ENCODE data around the gene FBLN1. TPM values are rescaled to one million over a fixed set of nuclear protein-coding genes. Genes with fewer than 3 reads are reported as not detected.

Gene FBLN1
- total RNA-seq, 4 donors from 2014 or later = 65.0 to 194 (median 136) TPM

DNA sequence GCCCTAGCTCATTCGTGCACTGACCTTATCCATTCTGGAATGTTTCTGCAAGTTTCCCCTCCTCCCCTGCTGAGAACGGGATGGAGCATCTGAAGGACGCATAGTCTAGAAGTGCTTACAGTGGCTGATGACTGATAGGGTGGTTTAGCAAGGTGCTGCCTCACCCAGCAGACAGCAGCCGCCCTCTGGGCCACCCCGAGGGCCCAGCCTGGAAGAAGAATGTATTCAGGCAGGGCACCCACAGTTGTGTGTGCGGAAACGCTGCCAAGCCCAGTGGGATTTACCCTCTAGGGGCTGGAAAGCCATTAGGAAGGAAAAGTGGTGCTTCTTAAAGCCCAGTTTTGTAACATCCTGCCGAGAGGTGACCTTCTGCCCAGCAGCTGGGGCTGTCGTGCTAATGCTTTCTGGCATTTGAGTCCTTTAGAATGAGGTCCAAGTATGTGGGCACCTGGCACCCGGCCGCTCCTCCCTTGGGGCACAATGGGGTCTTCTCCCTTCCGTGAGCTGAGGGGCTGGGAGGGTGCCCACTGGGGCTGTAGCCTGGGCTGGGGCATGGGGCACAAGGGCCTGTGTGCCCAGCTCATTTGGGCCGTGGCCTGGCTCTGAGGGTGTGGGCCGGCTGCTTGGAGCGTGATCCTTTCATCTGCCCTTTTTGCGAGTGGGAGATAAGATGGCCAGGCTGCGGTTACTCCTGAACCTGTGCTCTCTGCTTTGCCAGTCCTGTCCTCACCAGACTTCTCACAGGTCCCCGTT is 14.4 kb downstream of the FBLN1 start:
- TF ChIP-seq, protein P1, sequence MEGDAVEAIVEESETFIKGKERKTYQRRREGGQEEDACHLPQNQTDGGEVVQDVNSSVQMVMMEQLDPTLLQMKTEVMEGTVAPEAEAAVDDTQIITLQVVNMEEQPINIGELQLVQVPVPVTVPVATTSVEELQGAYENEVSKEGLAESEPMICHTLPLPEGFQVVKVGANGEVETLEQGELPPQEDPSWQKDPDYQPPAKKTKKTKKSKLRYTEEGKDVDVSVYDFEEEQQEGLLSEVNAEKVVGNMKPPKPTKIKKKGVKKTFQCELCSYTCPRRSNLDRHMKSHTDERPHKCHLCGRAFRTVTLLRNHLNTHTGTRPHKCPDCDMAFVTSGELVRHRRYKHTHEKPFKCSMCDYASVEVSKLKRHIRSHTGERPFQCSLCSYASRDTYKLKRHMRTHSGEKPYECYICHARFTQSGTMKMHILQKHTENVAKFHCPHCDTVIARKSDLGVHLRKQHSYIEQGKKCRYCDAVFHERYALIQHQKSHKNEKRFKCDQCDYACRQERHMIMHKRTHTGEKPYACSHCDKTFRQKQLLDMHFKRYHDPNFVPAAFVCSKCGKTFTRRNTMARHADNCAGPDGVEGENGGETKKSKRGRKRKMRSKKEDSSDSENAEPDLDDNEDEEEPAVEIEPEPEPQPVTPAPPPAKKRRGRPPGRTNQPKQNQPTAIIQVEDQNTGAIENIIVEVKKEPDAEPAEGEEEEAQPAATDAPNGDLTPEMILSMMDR (IDR thresholded peaks at IDR 0.05; ENCODE audit: low read depth) = no peak

GRCh38 chr22:45518136-45518535 is 15.5 kb downstream of the FBLN1 start:
- TF ChIP-seq, protein P1 (IDR thresholded peaks at IDR 0.05; ENCODE audit: low read depth) = no peak

DNA sequence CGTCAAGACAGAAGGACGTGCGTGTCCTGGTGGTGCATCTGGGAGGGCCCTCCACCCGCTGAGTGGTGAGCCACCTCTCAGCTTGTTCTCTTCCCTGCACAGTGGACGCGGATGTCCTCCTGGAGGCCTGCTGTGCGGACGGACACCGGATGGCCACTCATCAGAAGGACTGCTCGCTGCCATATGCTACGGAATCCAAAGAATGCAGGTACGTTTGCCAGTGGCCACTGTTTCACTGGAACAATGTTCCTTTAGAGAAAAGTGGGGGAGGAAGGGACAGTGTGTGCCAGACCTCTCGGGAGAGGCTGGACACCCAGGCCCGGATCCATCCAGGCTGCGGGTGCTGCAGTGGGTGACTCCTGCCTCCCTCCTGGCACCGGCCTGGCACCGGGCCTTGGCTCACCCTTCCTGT is 15.9 kb downstream of the FBLN1 start:
- TF ChIP-seq, protein P1 (IDR thresholded peaks at IDR 0.05; ENCODE audit: low read depth) = no peak

- TF ChIP-seq, protein P1 (IDR thresholded peaks at IDR 0.05; ENCODE audit: low read depth) = no peak
Observed at GRCh38 chr22:45521178-45521577, 18.5 kb downstream of the FBLN1 start.

DNA sequence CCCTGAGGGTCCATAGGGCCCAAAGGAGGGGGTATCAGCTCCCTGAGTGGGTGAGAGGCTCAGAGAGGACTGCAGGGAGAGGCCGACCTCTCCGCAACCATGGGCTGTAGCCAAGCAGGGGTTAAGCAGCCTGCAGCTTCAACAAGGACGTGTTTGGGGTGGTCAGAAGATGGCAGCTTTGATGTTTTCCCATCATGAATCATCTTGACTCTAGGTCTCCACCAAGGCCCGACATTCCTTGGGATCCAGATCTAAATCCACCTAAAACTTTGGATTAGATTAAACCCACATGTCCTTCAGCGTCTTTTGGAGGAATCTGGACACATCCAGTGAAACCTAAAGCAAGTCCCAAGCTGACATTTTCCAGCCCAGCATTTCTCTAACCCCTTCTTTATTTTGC is 19.8 kb downstream of the FBLN1 start:
- TF ChIP-seq, protein P1 (IDR thresholded peaks at IDR 0.05; ENCODE audit: low read depth) = no peak

DNA sequence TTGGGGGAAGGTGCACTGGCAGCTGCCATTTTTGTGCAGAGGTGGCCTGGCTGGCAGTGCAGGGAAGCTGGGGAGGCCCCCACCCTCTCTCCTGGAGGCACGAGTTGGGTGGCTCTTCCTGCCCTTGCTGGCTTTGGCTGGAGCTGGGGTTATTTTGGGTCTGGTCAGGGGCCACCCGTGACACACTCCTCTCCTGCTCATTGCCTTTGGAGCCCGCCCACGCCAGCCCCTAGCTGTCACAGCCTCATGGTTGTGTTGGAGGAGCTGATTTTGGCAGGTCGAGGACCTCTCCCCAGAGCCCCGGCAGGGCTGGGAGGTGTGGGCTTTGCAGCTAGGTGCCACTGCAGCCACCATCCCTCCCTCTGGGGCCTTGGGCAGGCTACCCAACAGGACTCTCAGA is 21.5 kb downstream of the FBLN1 start:
- TF ChIP-seq, protein P1 (IDR thresholded peaks at IDR 0.05; ENCODE audit: low read depth) = no peak

DNA sequence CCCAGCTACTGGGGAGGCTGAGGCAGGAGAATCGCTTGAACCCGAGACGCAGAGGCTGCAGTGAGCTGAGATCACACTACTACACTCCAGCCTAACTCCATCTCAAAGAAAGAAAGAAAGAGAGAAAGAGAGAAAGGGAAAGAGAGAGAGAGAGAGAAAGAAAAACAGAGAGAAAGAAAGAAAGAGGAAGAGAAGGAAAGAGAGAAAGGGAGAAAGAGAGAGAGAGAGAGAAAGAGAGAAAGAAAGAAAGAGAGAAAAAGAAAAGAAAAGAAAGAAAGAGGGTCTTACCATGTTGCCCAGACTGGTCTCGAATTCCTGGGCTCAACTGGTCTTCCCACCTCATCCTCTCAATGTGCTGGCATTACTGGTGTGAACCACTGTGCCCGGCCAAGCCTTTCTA is 22.3 kb downstream of the FBLN1 start:
- TF ChIP-seq, protein P1 (IDR thresholded peaks at IDR 0.05; ENCODE audit: low read depth) = no peak
